HG03196 (cell line): Measurements from ENCODE around the gene ARHGAP42.
"Not testable (repeated sequence)": the region's sequence is repeated elsewhere in the genome, so short reads cannot be mapped to it uniquely, and the experiment has no call there.

Source experiments
- ATAC-seq: cut with Tn5 transposase; IDR thresholded peaks from one replicate; pipeline ENCODE4 v1.9.1; 2021; ENCODE audit not compliant: unreplicated experiment

The ARHGAP42 gene

GRCh38 chr11:100719362-100719761, 32.3 kb downstream of the ARHGAP42 start:
- no peak for ATAC-seq

- ATAC-seq: no peak
Observed at GRCh38 chr11:100719809-100720221, 32.7 kb downstream of the ARHGAP42 start.

- no peak for ATAC-seq
Observed at GRCh38 chr11:100726680-100727079, 39.6 kb downstream of the ARHGAP42 start.

- ATAC-seq: no peak
Observed at GRCh38 chr11:100727410-100727809, 40.3 kb downstream of the ARHGAP42 start.

GRCh38 chr11:100730266-100730665, 43.2 kb downstream of the ARHGAP42 start:
- ATAC-seq: no peak

- ATAC-seq: no peak
Observed at GRCh38 chr11:100731471-100731870, 44.4 kb downstream of the ARHGAP42 start.

GRCh38 chr11:100732949-100733348, 45.9 kb downstream of the ARHGAP42 start:
- no peak for ATAC-seq

GRCh38 chr11:100734743-100735527, 47.8 kb downstream of the ARHGAP42 start:
- no peak for ATAC-seq

- ATAC-seq: no peak
Observed at GRCh38 chr11:100735949-100736675, 49.0 kb downstream of the ARHGAP42 start.

- ATAC-seq: no peak
Observed at GRCh38 chr11:100738701-100739270, 51.7 kb downstream of the ARHGAP42 start.

GRCh38 chr11:100739666-100740065, 52.6 kb downstream of the ARHGAP42 start:
- no peak for ATAC-seq

- ATAC-seq: no peak
Observed at GRCh38 chr11:100740440-100740839, 53.4 kb downstream of the ARHGAP42 start.

GRCh38 chr11:100741866-100742625, 55.0 kb downstream of the ARHGAP42 start:
- ATAC-seq: no peak

- ATAC-seq: no peak
Observed at GRCh38 chr11:100746448-100746847, 59.4 kb downstream of the ARHGAP42 start.

GRCh38 chr11:100748153-100748552, 61.1 kb downstream of the ARHGAP42 start:
- ATAC-seq: no peak

GRCh38 chr11:100749887-100750565, 62.9 kb downstream of the ARHGAP42 start:
- ATAC-seq: not testable (repeated sequence)

GRCh38 chr11:100750566-100750891, 63.4 kb downstream of the ARHGAP42 start:
- ATAC-seq: not testable (repeated sequence)

GRCh38 chr11:100752371-100753171, 65.5 kb downstream of the ARHGAP42 start:
- ATAC-seq: no peak

- ATAC-seq: no peak
Observed at GRCh38 chr11:100753172-100753543, 66.1 kb downstream of the ARHGAP42 start.

- no peak for ATAC-seq
Observed at GRCh38 chr11:100753571-100753970, 66.5 kb downstream of the ARHGAP42 start.
